MM.1S (cell line): Measurements from ENCODE around the gene SLC7A9.

Experiments
- DNase-seq: peaks from one replicate; pipeline ENCODE4 v3.0.0-alpha.2; 2015
- H2AFZ ChIP-seq: fragments of 300-600 bp; sonication (generic); 2 replicates; pipeline ENCODE4 v1.6.0; 2016; ENCODE audit warnings: antibody characterized with exemption, low read length
- H3F3A ChIP-seq: fragments of 300-600 bp; sonication (generic); 2 replicates; pipeline ENCODE4 v1.6.1; 2016; ENCODE audit warnings: mild to moderate bottlenecking, antibody characterized with exemption, low read length, moderate library complexity, mixed read lengths; ENCODE audit not compliant: insufficient read depth
- H3K27ac ChIP-seq: fragments of 300-600 bp; sonication (generic); 2 replicates; pipeline ENCODE4 v1.5.1; 2016; ENCODE audit warnings: mild to moderate bottlenecking, low read length
- H3K27me3 ChIP-seq: fragments of 300-600 bp; sonication (generic); replicated peaks from 2 replicates; pipeline ENCODE4 v1.6.0; 2016; ENCODE audit warnings: low read length; ENCODE audit not compliant: insufficient read depth
- H3K36me3 ChIP-seq: fragments of 300-600 bp; sonication (generic); replicated peaks from 2 replicates; pipeline ENCODE4 v1.6.1; 2016; ENCODE audit warnings: mild to moderate bottlenecking, low read length, mixed read lengths; ENCODE audit not compliant: insufficient read depth
- H3K4me1 ChIP-seq: fragments of 300-600 bp; sonication (generic); 2 replicates; pipeline ENCODE4 v1.6.1; 2016; ENCODE audit warnings: low read length, mixed read lengths
- H3K4me2 ChIP-seq: fragments of 300-600 bp; sonication (generic); 2 replicates; pipeline ENCODE4 v1.6.0; 2016; ENCODE audit warnings: low read depth, low read length
- H3K4me3 ChIP-seq: fragments of 300-600 bp; sonication (generic); 2 replicates; pipeline ENCODE4 v1.5.1; 2016; ENCODE audit warnings: low read length, mixed read lengths
- H3K79me2 ChIP-seq: fragments of 300-600 bp; sonication (generic); 2 replicates; pipeline ENCODE4 v1.6.1; 2016; ENCODE audit warnings: mixed run types, low read length, mixed read lengths
- H3K9ac ChIP-seq: fragments of 300-600 bp; sonication (generic); 2 replicates; pipeline ENCODE4 v1.6.1; 2016; ENCODE audit warnings: low read length, mixed read lengths
- H3K9me2 ChIP-seq: fragments of 300-600 bp; sonication (generic); replicated peaks from 2 replicates; pipeline ENCODE4 v1.6.1; 2016; ENCODE audit warnings: mild to moderate bottlenecking, low read length, mixed read lengths; ENCODE audit not compliant: insufficient read depth
- H3K9me3 ChIP-seq: fragments of 300-600 bp; sonication (generic); replicated peaks from 2 replicates; pipeline ENCODE4 v1.6.1; 2016; ENCODE audit warnings: mild to moderate bottlenecking, low read length, mixed read lengths; ENCODE audit not compliant: insufficient read depth
- H4K20me1 ChIP-seq: fragments of 300-600 bp; sonication (generic); 2 replicates; pipeline ENCODE4 v1.6.1; 2016; ENCODE audit warnings: mild to moderate bottlenecking, low read length, moderate library complexity, mixed read lengths; ENCODE audit not compliant: insufficient read depth
- CTCF ChIP-seq: fragments of 300-600 bp; sonication (generic); IDR thresholded peaks from 2 replicates; pipeline ENCODE4 v1.5.1; 2016; ENCODE audit warnings: antibody characterized with exemption, low read length, mixed read lengths
- EZH2 ChIP-seq: fragments of 300-600 bp; sonication (generic); optimal IDR thresholded peaks from 2 replicates; pipeline ENCODE3; 2017; ENCODE audit warnings: low read depth, mild to moderate bottlenecking, antibody characterized with exemption, low read length, mixed read lengths
- EZH2phosphoT487 ChIP-seq: fragments of 300-600 bp; sonication (generic); IDR thresholded peaks from 2 replicates; pipeline ENCODE4 v1.6.1; 2018; ENCODE audit warnings: antibody characterized with exemption, low read length

The SLC7A9 gene

GRCh38 chr19:32896516-32897214 lies 27.1 kb upstream of the SLC7A9 start:
- H2AFZ ChIP-seq, result no peak overlapping the region
- no peak overlapping the region for H3K27ac ChIP-seq
- H3F3A ChIP-seq, result no peaks in the 10 kb centered on the region
- peaks cover 4% of the 10 kb centered on the region; the same call in 1 of the 2 replicates for H3K27me3 ChIP-seq
- H3K4me3 ChIP-seq, result no peak overlapping the region
- no peaks in the 10 kb centered on the region for H3K9me2 ChIP-seq
- no peaks in the 10 kb centered on the region for H4K20me1 ChIP-seq
- no peak for TF ChIP-seq CTCF
- TF ChIP-seq EZH2, result no peak
- TF ChIP-seq EZH2phosphoT487, result no peak
- H3K9me3 ChIP-seq, result no peaks in the 10 kb centered on the region; the same call in 1 of the 2 replicates
- no peak for DNase-seq
- no peaks in the 10 kb centered on the region for H3K79me2 ChIP-seq
- H3K9ac ChIP-seq, result no peak overlapping the region
- H3K4me2 ChIP-seq, result no peak overlapping the region
- no peaks in the 10 kb centered on the region for H3K36me3 ChIP-seq
- no peaks in the 10 kb centered on the region for H3K4me1 ChIP-seq

GRCh38 chr19:32895384-32895783 lies 25.8 kb upstream of the SLC7A9 start:
- H2AFZ ChIP-seq, result no peak overlapping the region
- DNase-seq, result peak; percentile 16
- peaks cover 4% of the 10 kb centered on the region; the same call in 1 of the 2 replicates for H3K27me3 ChIP-seq
- no peaks in the 10 kb centered on the region for H4K20me1 ChIP-seq
- H3K27ac ChIP-seq, result no peak overlapping the region
- no peak overlapping the region for H3K4me2 ChIP-seq
- no peaks in the 10 kb centered on the region for H3K9me2 ChIP-seq
- H3K36me3 ChIP-seq, result no peaks in the 10 kb centered on the region
- H3K9ac ChIP-seq, result no peak overlapping the region
- H3K4me3 ChIP-seq, result no peak overlapping the region
- no peaks in the 10 kb centered on the region for H3K4me1 ChIP-seq
- no peaks in the 10 kb centered on the region for H3F3A ChIP-seq
- TF ChIP-seq EZH2phosphoT487 (no peak), CTCF (no peak), EZH2 (no peak)
- no peaks in the 10 kb centered on the region; the same call in 1 of the 2 replicates for H3K9me3 ChIP-seq
- H3K79me2 ChIP-seq, result no peaks in the 10 kb centered on the region

DNA sequence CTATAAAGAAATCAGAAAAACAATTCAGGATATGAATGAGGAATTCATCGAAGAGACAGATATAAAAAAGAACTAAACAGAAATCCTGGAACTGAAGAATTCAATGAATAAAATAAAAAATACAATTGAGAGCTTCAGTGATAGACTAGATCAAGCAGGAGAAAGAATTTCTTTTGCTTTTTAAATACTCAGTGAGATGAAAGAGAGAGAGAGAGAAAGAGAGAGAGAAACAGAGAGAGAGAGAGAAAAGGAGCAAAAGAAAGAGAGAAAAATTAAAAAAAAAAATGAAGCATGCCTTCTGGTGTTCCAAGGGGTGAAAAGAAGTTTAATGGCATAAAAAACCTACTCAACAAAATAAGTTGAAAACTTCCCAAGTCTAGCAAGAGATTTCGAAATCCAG lies 22.0 kb upstream of the SLC7A9 start:
- H3K27me3 ChIP-seq, result peaks cover 4% of the 10 kb centered on the region; the same call in 1 of the 2 replicates
- H2AFZ ChIP-seq, result no peak overlapping the region
- no peaks in the 10 kb centered on the region for H3K36me3 ChIP-seq
- no peaks in the 10 kb centered on the region for H3K79me2 ChIP-seq
- H3K4me2 ChIP-seq, result no peak overlapping the region
- H3K4me3 ChIP-seq, result no peak overlapping the region
- TF ChIP-seq EZH2 (no peak), CTCF (no peak), EZH2phosphoT487 (no peak)
- no peaks in the 10 kb centered on the region for H3K4me1 ChIP-seq
- no peaks in the 10 kb centered on the region; the same call in 1 of the 2 replicates for H3K9me3 ChIP-seq
- no peak overlapping the region for H3K9ac ChIP-seq
- H3F3A ChIP-seq, result no peaks in the 10 kb centered on the region
- H3K9me2 ChIP-seq, result no peaks in the 10 kb centered on the region
- H3K27ac ChIP-seq, result no peak overlapping the region
- H4K20me1 ChIP-seq, result no peaks in the 10 kb centered on the region
- DNase-seq, result no peak
